GM13976 (cell line): ENCODE results near the gene CDC16.

Experiments
- DNase-seq: peaks from one replicate; pipeline ENCODE4 v3.0.0; 2012; ENCODE audit warnings: low spot score
- CTCF ChIP-seq: IDR thresholded peaks from 2 replicates; pipeline ENCODE4 v1.5.1; 2012; ENCODE audit warnings: borderline replicate concordance, mild to moderate bottlenecking; ENCODE audit not compliant: insufficient read depth; ENCODE audit errors: extremely low read depth, missing control alignments, control extremely low read depth
- in situ Hi-C: fragments of 300-500 bp; cut with MboI; formaldehyde crosslinking; loops from one replicate; pipeline ENCODE4 v1.12.0; 2022; ENCODE audit warnings: low sequenced_read_pairs, mixed read lengths, inconsistent platforms; ENCODE audit not compliant: unreplicated experiment

The CDC16 gene

GRCh38 chr13:114211446-114212157, 23.1 kb upstream of the CDC16 start:
- no peak for DNase-seq
- in situ Hi-C loops, result no loop called here
- no peak for TF ChIP-seq CTCF

- in situ Hi-C loops, result no loop called here
- no peak for DNase-seq
- no peak for TF ChIP-seq CTCF
Observed at GRCh38 chr13:114212158-114212495, 22.6 kb upstream of the CDC16 start.

- DNase-seq, result no peak
- in situ Hi-C loops, result no loop called here
- no peak for TF ChIP-seq CTCF
Observed at GRCh38 chr13:114213980-114214379, 20.7 kb upstream of the CDC16 start.

GRCh38 chr13:114219392-114219791, 15.3 kb upstream of the CDC16 start:
- TF ChIP-seq CTCF, result no peak
- no peak for DNase-seq
- in situ Hi-C loops, result no loop called here

- in situ Hi-C loops, result no loop called here
- no peak for TF ChIP-seq CTCF
- no peak for DNase-seq
Observed at GRCh38 chr13:114222461-114222968, 12.2 kb upstream of the CDC16 start.

GRCh38 chr13:114224201-114224600, 10.5 kb upstream of the CDC16 start:
- in situ Hi-C loops, result no loop called here

More at GRCh38 chr13:114224201-114224600, 10.5 kb upstream of the CDC16 start:
- no peak for DNase-seq
- no peak for TF ChIP-seq CTCF
